ENCODE results near the gene SCAMP2. TPM values are rescaled to one million over a fixed set of nuclear protein-coding genes. Genes with fewer than 3 reads are reported as not detected.

Gene SCAMP2
- polyA plus RNA-seq, 1 donor from 2014 or later = 4.5 TPM

GRCh38 chr15:74838746-74839525 is 34.2 kb downstream of the SCAMP2 start:
- Histone ChIP-seq H2AFZ (ENCODE audit: low read depth, low read length) (no peak overlapping the region), H3K27me3 (ENCODE audit: insufficient read depth, low read depth, low read length) (no peaks in the 10 kb centered on the region), H3K9me3 (ENCODE audit: low read length) (no peaks in the 10 kb centered on the region), H3K36me3 (ENCODE audit: insufficient read depth, low read length) (no peaks in the 10 kb centered on the region), H3K79me2 (replicated peaks; ENCODE audit: insufficient read depth, low read length) (no peaks in the 10 kb centered on the region), H3K4me3 (ENCODE audit: low read length) (no peak overlapping the region), H3F3A (ENCODE audit: insufficient read depth, low read length, poor library complexity, severe bottlenecking) (no peaks in the 10 kb centered on the region), H3K27ac (ENCODE audit: low read length) (no peak overlapping the region), H3K4me2 (ENCODE audit: low read length) (no peak overlapping the region), H3K9me2 (ENCODE audit: insufficient read depth, low read length) (no peaks in the 10 kb centered on the region), H3K9ac (ENCODE audit: low read length) (no peak overlapping the region), H4K20me1 (ENCODE audit: insufficient read depth) (no peaks in the 10 kb centered on the region)
- TF ChIP-seq EP300 (conservative IDR thresholded peaks at IDR 0.05; ENCODE audit: poor library complexity, severe bottlenecking) (no peak), RAD21 (conservative IDR thresholded peaks at IDR 0.05) (no peak), POLR2AphosphoS5 (IDR thresholded peaks at IDR 0.05) (no peak), TAF1 (IDR thresholded peaks at IDR 0.05; ENCODE audit: low read depth) (no peak), MXI1 (conservative IDR thresholded peaks at IDR 0.05; ENCODE audit: poor library complexity, severe bottlenecking) (no peak), CTCF (IDR thresholded peaks at IDR 0.05; ENCODE audit: poor library complexity, severe bottlenecking) (no peak), SMC3 (conservative IDR thresholded peaks at IDR 0.05; ENCODE audit: poor library complexity) (no peak), REST (IDR thresholded peaks at IDR 0.05; ENCODE audit: borderline replicate concordance) (no peak), EZH2 (IDR thresholded peaks at IDR 0.05; ENCODE audit: borderline replicate concordance, insufficient read depth, low read length, poor library complexity, severe bottlenecking) (no peak)

- no peak overlapping the region for H3K4me3 ChIP-seq (ENCODE audit: low read length)
Measured at GRCh38 chr15:74838137-74838516, 35.0 kb downstream of the SCAMP2 start.

More at GRCh38 chr15:74838137-74838516, 35.0 kb downstream of the SCAMP2 start:
- Histone ChIP-seq H4K20me1 (ENCODE audit: insufficient read depth) (no peaks in the 10 kb centered on the region), H3K36me3 (ENCODE audit: insufficient read depth, low read length) (no peaks in the 10 kb centered on the region), H3K9me2 (ENCODE audit: insufficient read depth, low read length) (no peaks in the 10 kb centered on the region), H3K9ac (ENCODE audit: low read length) (no peak overlapping the region), H3K4me2 (ENCODE audit: low read length) (no peak overlapping the region), H3K9me3 (ENCODE audit: low read length) (no peaks in the 10 kb centered on the region), H3K27me3 (ENCODE audit: insufficient read depth, low read depth, low read length) (no peaks in the 10 kb centered on the region), H2AFZ (ENCODE audit: low read depth, low read length) (no peak overlapping the region), H3F3A (ENCODE audit: insufficient read depth, low read length, poor library complexity, severe bottlenecking) (no peaks in the 10 kb centered on the region), H3K79me2 (replicated peaks; ENCODE audit: insufficient read depth, low read length) (no peaks in the 10 kb centered on the region), H3K27ac (ENCODE audit: low read length) (no peak overlapping the region)
- TF ChIP-seq TAF1 (IDR thresholded peaks at IDR 0.05; ENCODE audit: low read depth) (no peak), REST (IDR thresholded peaks at IDR 0.05; ENCODE audit: borderline replicate concordance) (no peak), RAD21 (conservative IDR thresholded peaks at IDR 0.05) (no peak), POLR2AphosphoS5 (IDR thresholded peaks at IDR 0.05) (no peak), SMC3 (conservative IDR thresholded peaks at IDR 0.05; ENCODE audit: poor library complexity) (no peak), MXI1 (conservative IDR thresholded peaks at IDR 0.05; ENCODE audit: poor library complexity, severe bottlenecking) (no peak), EP300 (conservative IDR thresholded peaks at IDR 0.05; ENCODE audit: poor library complexity, severe bottlenecking) (no peak), CTCF (IDR thresholded peaks at IDR 0.05; ENCODE audit: poor library complexity, severe bottlenecking) (no peak), EZH2 (IDR thresholded peaks at IDR 0.05; ENCODE audit: borderline replicate concordance, insufficient read depth, low read length, poor library complexity, severe bottlenecking) (no peak)
